Measurements from ENCODE around the gene OR2G3.

DNA sequence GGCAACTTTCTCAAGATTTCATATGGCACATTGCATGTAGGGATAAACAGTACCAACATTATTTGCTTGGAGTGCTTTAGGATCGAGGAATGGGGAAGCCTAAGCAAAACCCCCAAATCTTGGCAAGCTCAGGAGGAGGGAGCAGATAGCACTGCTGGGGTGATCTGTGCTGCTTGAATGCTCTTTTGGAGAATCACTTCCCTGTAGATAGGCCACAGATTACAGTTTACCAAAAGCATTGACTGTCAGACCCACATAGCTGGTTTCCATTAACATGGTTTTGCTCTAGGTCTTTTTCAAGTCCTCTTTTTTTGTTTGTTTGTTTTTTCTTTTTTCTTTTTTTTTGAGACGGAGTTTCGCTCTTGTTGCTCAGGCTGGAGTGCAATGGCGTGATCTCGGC lies 37.4 kb downstream of the OR2G3 start:
- TF ChIP-seq SIN3A (IDR thresholded peaks at IDR 0.05; ENCODE audit: borderline replicate concordance, insufficient read depth, low read length) (no peak), TAF1 (IDR thresholded peaks at IDR 0.05; ENCODE audit: borderline replicate concordance, insufficient read depth, low read length) (no peak), POLR2AphosphoS5 (IDR thresholded peaks at IDR 0.05; ENCODE audit: low read depth, low read length) (no peak), FOXP2 (optimal IDR thresholded peaks at IDR 0.05; ENCODE audit: borderline replicate concordance, extremely low read depth, extremely low read length, insufficient read depth) (no peak)
- TF ChIP-seq, protein P1, sequence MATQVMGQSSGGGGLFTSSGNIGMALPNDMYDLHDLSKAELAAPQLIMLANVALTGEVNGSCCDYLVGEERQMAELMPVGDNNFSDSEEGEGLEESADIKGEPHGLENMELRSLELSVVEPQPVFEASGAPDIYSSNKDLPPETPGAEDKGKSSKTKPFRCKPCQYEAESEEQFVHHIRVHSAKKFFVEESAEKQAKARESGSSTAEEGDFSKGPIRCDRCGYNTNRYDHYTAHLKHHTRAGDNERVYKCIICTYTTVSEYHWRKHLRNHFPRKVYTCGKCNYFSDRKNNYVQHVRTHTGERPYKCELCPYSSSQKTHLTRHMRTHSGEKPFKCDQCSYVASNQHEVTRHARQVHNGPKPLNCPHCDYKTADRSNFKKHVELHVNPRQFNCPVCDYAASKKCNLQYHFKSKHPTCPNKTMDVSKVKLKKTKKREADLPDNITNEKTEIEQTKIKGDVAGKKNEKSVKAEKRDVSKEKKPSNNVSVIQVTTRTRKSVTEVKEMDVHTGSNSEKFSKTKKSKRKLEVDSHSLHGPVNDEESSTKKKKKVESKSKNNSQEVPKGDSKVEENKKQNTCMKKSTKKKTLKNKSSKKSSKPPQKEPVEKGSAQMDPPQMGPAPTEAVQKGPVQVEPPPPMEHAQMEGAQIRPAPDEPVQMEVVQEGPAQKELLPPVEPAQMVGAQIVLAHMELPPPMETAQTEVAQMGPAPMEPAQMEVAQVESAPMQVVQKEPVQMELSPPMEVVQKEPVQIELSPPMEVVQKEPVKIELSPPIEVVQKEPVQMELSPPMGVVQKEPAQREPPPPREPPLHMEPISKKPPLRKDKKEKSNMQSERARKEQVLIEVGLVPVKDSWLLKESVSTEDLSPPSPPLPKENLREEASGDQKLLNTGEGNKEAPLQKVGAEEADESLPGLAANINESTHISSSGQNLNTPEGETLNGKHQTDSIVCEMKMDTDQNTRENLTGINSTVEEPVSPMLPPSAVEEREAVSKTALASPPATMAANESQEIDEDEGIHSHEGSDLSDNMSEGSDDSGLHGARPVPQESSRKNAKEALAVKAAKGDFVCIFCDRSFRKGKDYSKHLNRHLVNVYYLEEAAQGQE (IDR thresholded peaks at IDR 0.05; ENCODE audit: insufficient read depth in 1 of 2, low read depth in 2 of 2, low read length in 2 of 2), result no peak
